Dendritic cell treated with granulocyte-macrophage colony-stimulating factor and Interleukin-4, amounts not matched to agents 40 ng/mL and 50 ng/mL, for 4 days (primary cell): ENCODE results near the gene STK38L.

Experiments
- H3K27ac Mint-ChIP-seq: one replicate; pipeline ENCODE4 v1.8.0; 2022; ENCODE audit warnings: mild to moderate bottlenecking, mixed read lengths
- H3K27me3 Mint-ChIP-seq: one replicate; pipeline ENCODE4 v1.8.0; 2022; ENCODE audit warnings: mild to moderate bottlenecking, mixed read lengths
- H3K36me3 Mint-ChIP-seq: one replicate; pipeline ENCODE4 v1.8.0; 2022; ENCODE audit warnings: low read depth, mixed read lengths
- H3K4me1 Mint-ChIP-seq: one replicate; pipeline ENCODE4 v1.8.0; 2022; ENCODE audit warnings: low read depth, mixed read lengths
- H3K4me3 Mint-ChIP-seq: one replicate; pipeline ENCODE4 v1.8.0; 2022; ENCODE audit warnings: mild to moderate bottlenecking, moderate library complexity, mixed read lengths
- H3K9me3 Mint-ChIP-seq: one replicate; pipeline ENCODE4 v1.8.0; 2022; ENCODE audit warnings: mixed read lengths
- intact Hi-C: fragments of 100-400 bp; cut with micrococcal nuclease; formaldehyde crosslinking; loops from one replicate; pipeline ENCODE4 v1.15.0; 2022

The STK38L gene

GRCh38 chr12:27331927-27332324, 87.8 kb downstream of the STK38L start:
- peak overlapping the region; percentile 66 for H3K4me3 Mint-ChIP-seq
- intact Hi-C loops = loop anchor here (5.0 kb wide), 1 partner anchor 190 kb away; the partner anchor contains the start of gene PPFIBP1
- peak overlapping the region; percentile 89 for H3K27ac Mint-ChIP-seq
- H3K27me3 Mint-ChIP-seq = no peaks in the 10 kb centered on the region
- H3K36me3 Mint-ChIP-seq = peaks cover 15% of the 10 kb centered on the region
- peaks cover 57% of the 10 kb centered on the region for H3K4me1 Mint-ChIP-seq
- no peaks in the 10 kb centered on the region for H3K9me3 Mint-ChIP-seq

GRCh38 chr12:27332407-27332713, 88.3 kb downstream of the STK38L start:
- intact Hi-C loops = loop anchor here (5.0 kb wide), 1 partner anchor 190 kb away; the partner anchor contains the start of gene PPFIBP1
- Mint-ChIP-seq H3K27me3 (no peaks in the 10 kb centered on the region), H3K27ac (peak overlapping the region; percentile 89), H3K4me3 (peak overlapping the region; percentile 66), H3K9me3 (no peaks in the 10 kb centered on the region), H3K4me1 (peaks cover 60% of the 10 kb centered on the region), H3K36me3 (peaks cover 12% of the 10 kb centered on the region)

- H3K27me3 Mint-ChIP-seq = no peaks in the 10 kb centered on the region
- peak within 1 kb of the TSS; percentile 98 for H3K4me3 Mint-ChIP-seq
- peak within 1 kb of the TSS; percentile 89 for H3K27ac Mint-ChIP-seq
- H3K9me3 Mint-ChIP-seq = no peaks in the 10 kb centered on the region
- H3K4me1 Mint-ChIP-seq = peaks cover 65% of the 10 kb centered on the region
- intact Hi-C loops = loop anchor here (1.0 to 5.0 kb wide), 2 partner anchors 51 to 189 kb away; partner anchors contain the start of gene PPFIBP1
- peaks cover 7% of the 10 kb centered on the region for H3K36me3 Mint-ChIP-seq
Observed at GRCh38 chr12:27332714-27333402, 88.8 kb downstream of the STK38L start, which contains the start of gene BMAL2. BMAL2 (plus strand) TSS chr12:27332836; CDS start chr12:27333073, 237 bp downstream.

GRCh38 chr12:27333403-27334009, 89.4 kb downstream of the STK38L start:
- H3K27ac Mint-ChIP-seq = peak overlapping the region; percentile 89
- no peaks in the 10 kb centered on the region for H3K9me3 Mint-ChIP-seq
- H3K36me3 Mint-ChIP-seq = peaks cover 6% of the 10 kb centered on the region
- H3K4me3 Mint-ChIP-seq = peak overlapping the region; percentile 98
- H3K27me3 Mint-ChIP-seq = no peaks in the 10 kb centered on the region
- intact Hi-C loops = loop anchor here (1.0 to 5.0 kb wide), 2 partner anchors 51 to 189 kb away; partner anchors contain the start of gene PPFIBP1
- H3K4me1 Mint-ChIP-seq = peaks cover 70% of the 10 kb centered on the region

GRCh38 chr12:27334042-27334720, 90.1 kb downstream of the STK38L start:
- Mint-ChIP-seq H3K36me3 (peaks cover 6% of the 10 kb centered on the region), H3K27ac (peak overlapping the region; percentile 89), H3K9me3 (no peaks in the 10 kb centered on the region), H3K27me3 (no peaks in the 10 kb centered on the region), H3K4me1 (peaks cover 69% of the 10 kb centered on the region), H3K4me3 (peak overlapping the region; percentile 98)
- intact Hi-C loops = loop anchor here (5.0 kb wide), 1 partner anchor 188 kb away; the partner anchor contains the start of gene PPFIBP1

- Mint-ChIP-seq H3K27ac (no peak overlapping the region), H3K4me1 (peaks cover 64% of the 10 kb centered on the region), H3K9me3 (no peaks in the 10 kb centered on the region), H3K4me3 (no peak overlapping the region), H3K27me3 (no peaks in the 10 kb centered on the region), H3K36me3 (peaks cover 6% of the 10 kb centered on the region)
- intact Hi-C loops = loop anchor here (5.0 kb wide), 1 partner anchor 188 kb away; the partner anchor contains the start of gene PPFIBP1
Observed at GRCh38 chr12:27334721-27335082, 90.6 kb downstream of the STK38L start.

- H3K36me3 Mint-ChIP-seq = peaks cover 6% of the 10 kb centered on the region
Observed at GRCh38 chr12:27335364-27336281, 91.5 kb downstream of the STK38L start.

GRCh38 chr12:27336282-27336653, 92.2 kb downstream of the STK38L start:
- peaks cover 58% of the 10 kb centered on the region for H3K4me1 Mint-ChIP-seq
- no peak overlapping the region for H3K4me3 Mint-ChIP-seq
- intact Hi-C loops = no loop called here
- H3K9me3 Mint-ChIP-seq = no peaks in the 10 kb centered on the region
- H3K27ac Mint-ChIP-seq = no peak overlapping the region
- H3K27me3 Mint-ChIP-seq = no peaks in the 10 kb centered on the region
- H3K36me3 Mint-ChIP-seq = peaks cover 6% of the 10 kb centered on the region

More at GRCh38 chr12:27335364-27336281, 91.5 kb downstream of the STK38L start:
- intact Hi-C loops = no loop called here
- H3K9me3 Mint-ChIP-seq = no peaks in the 10 kb centered on the region
- no peaks in the 10 kb centered on the region for H3K27me3 Mint-ChIP-seq
- no peak overlapping the region for H3K4me3 Mint-ChIP-seq
- peaks cover 60% of the 10 kb centered on the region for H3K4me1 Mint-ChIP-seq
- peak overlapping the region; percentile 26 for H3K27ac Mint-ChIP-seq

GRCh38 chr12:27337376-27337775, 93.3 kb downstream of the STK38L start:
- Mint-ChIP-seq H3K4me3 (no peak overlapping the region), H3K27ac (peak overlapping the region; percentile 22), H3K36me3 (peaks cover 6% of the 10 kb centered on the region), H3K27me3 (no peaks in the 10 kb centered on the region), H3K4me1 (peaks cover 47% of the 10 kb centered on the region), H3K9me3 (no peaks in the 10 kb centered on the region)
- intact Hi-C loops = no loop called here

- Mint-ChIP-seq H3K36me3 (peaks cover 3% of the 10 kb centered on the region), H3K4me3 (no peak overlapping the region), H3K9me3 (no peaks in the 10 kb centered on the region), H3K27me3 (no peaks in the 10 kb centered on the region), H3K27ac (no peak overlapping the region), H3K4me1 (peaks cover 43% of the 10 kb centered on the region)
- intact Hi-C loops = no loop called here
Observed at GRCh38 chr12:27338473-27338872, 94.4 kb downstream of the STK38L start.

GRCh38 chr12:27340971-27341370, 96.9 kb downstream of the STK38L start:
- intact Hi-C loops = no loop called here
- H3K27me3 Mint-ChIP-seq = no peaks in the 10 kb centered on the region
- H3K4me3 Mint-ChIP-seq = no peak overlapping the region
- H3K36me3 Mint-ChIP-seq = no peaks in the 10 kb centered on the region
- no peak overlapping the region for H3K27ac Mint-ChIP-seq
- peaks cover 28% of the 10 kb centered on the region for H3K4me1 Mint-ChIP-seq
- H3K9me3 Mint-ChIP-seq = no peaks in the 10 kb centered on the region

- Mint-ChIP-seq H3K9me3 (no peaks in the 10 kb centered on the region), H3K27ac (no peak overlapping the region), H3K4me1 (peaks cover 29% of the 10 kb centered on the region), H3K4me3 (no peak overlapping the region), H3K27me3 (no peaks in the 10 kb centered on the region), H3K36me3 (no peaks in the 10 kb centered on the region)
- intact Hi-C loops = no loop called here
Observed at GRCh38 chr12:27342536-27342935, 98.5 kb downstream of the STK38L start.

GRCh38 chr12:27343255-27344000, 99.3 kb downstream of the STK38L start:
- intact Hi-C loops = no loop called here
- Mint-ChIP-seq H3K27ac (no peak overlapping the region), H3K4me1 (peaks cover 20% of the 10 kb centered on the region), H3K4me3 (no peak overlapping the region), H3K9me3 (no peaks in the 10 kb centered on the region), H3K27me3 (no peaks in the 10 kb centered on the region), H3K36me3 (no peaks in the 10 kb centered on the region)
